CD4-positive, alpha-beta T cell treated with Interleukin-12 subunit alpha and Interleukin-12 subunit beta, for 1 hour (primary cell): Measurements from ENCODE around the gene ADISSP.
A peak's percentile ranks its signal among the peaks of the same experiment; 100 is the strongest.

Experiments
- DNase-seq: peaks from one replicate; pipeline ENCODE4 v3.0.0-alpha.2; 2020

ADISSP gene

DNA sequence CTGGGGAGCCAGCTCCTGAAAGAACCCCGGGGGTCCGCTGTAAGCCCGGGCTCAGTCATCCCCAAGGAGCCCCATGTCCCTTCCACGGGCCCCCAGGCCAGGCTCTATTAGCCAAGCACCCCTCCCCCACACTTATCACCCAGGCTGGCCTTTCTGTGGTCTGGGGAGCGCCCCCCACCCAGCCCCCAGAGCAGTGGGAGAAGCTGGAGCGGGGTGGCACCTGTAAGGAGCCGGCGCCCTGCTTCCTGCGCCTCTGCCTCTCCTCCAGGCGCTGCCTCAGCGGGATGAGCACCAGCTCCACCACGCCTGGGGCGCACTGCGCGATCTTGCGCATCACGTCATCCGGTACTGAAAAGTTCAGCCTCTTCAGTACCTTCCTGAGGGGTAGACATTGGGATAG lies 11.4 kb upstream of the ADISSP start:
- DNase-seq = no peak

GRCh38 chr20:3777716-3778629 lies 10.4 kb upstream of the ADISSP start:
- DNase-seq = peak; percentile 46

DNA sequence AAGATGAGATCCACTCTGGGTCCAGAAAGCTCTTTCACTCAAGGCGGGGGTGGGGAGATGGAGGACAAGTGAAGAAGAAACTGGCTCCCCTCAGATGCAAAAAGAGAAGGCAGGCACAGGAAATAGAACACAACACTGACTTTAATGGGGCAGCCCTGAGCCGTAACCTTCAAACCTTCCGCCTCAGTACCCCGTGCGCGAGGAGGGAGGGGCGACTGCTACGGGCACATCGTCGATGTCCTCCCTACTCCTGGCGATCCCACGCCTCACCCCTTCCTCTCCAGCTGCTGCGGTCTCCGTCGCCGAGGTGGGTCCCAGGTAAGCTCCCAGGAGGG lies 9.8 kb upstream of the ADISSP start:
- DNase-seq = no peak

GRCh38 chr20:3775457-3776108 lies 8.0 kb upstream of the ADISSP start:
- no peak for DNase-seq

DNA sequence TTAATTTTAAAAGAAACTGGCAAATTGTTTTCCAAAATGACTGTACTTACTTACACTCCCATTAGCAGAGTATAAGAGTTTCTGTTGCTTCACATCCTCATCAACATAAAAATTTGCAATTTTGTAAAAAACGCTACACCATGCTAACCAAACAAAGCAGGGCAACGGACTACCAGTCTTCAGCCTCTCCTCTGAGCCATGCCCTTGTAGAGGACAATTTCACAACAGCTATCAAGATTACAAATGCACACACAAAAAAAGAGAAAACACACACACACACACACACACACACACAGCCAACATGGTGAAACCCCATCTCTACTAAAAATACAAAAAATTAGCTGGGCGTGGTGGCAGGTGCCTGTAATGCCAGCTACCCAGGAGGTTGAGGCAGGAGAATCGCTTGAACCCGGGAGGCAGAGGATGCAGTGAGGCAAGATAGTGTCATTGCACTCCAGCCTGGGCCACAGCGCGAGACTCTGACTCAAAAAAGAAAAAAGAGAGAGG lies 4.1 kb upstream of the ADISSP start:
- no peak for DNase-seq

GRCh38 chr20:3768342-3769130 lies 983 bp upstream of the ADISSP start:
- peak; percentile 88 for DNase-seq

DNA sequence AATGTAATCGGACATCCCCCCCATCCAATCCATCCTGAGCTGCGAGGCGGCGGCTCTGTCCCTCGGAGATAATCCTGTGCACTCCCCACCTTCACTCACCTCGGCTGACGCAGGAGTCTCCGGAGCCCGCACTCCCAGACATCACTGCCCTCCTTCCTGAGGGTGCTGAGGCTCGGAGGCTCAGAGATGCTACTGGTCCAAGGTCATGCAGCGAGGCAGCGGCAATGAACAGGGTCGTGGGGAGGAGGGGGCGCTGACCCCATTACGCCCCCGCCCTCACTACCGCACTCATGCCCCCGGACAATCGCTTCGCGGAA lies 485 bp downstream of the ADISSP start:
- DNase-seq = no peak

DNA sequence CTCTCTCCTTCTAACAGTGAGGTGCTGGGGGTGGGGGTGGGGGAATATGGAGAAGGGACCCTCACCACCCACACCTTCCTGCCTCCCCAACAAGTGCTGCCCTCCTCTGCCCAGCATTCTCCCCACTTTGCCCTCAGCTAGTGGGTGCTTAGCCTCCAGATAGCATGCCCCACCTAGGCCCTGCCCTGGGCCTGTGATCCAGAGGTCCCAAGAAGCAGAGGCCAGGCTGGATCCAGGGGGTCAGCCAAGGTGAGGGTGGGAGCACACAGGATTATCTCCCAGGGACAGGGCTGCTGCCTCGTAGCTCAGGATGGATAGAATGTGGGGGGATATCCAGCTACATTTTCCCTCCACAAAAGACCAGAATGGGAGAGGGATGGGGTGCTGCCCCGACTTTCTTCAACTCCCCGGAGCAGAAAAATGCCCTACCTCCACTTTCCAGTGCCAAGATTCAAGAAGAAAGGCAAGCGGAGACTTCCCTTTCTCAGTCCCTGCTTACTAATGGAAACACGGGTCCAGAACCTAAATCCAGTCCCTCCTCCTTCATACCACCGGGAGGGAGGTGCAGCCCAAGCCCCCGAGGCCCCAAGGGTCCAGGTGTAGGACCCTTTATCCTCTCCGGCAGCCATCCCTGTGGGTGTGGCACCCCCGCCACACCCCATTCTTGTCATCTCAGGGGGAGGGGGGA lies 987 bp downstream of the ADISSP start:
- no peak for DNase-seq

GRCh38 chr20:3765171-3765882 lies 2.2 kb downstream of the ADISSP start:
- no peak for DNase-seq

DNA sequence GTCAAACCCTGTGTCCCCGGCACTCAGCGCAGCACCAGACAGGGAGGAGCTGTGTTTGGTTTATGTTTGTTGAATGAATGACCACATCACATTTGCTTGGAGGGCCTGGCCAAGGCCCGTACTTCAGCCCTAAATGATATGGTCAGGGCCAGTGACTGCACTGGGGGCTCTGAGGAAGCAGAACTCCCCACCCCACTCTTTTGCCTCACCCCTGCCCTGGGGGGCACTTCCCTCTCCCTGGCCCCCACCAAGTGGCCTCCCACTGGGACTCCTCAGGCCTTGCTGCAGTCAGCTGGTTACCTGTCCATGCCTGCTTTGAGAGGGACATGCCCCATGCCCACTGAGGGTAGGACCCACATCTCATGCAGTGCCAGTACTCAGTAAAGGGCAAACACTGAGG lies 2.9 kb downstream of the ADISSP start:
- DNase-seq = no peak

DNA sequence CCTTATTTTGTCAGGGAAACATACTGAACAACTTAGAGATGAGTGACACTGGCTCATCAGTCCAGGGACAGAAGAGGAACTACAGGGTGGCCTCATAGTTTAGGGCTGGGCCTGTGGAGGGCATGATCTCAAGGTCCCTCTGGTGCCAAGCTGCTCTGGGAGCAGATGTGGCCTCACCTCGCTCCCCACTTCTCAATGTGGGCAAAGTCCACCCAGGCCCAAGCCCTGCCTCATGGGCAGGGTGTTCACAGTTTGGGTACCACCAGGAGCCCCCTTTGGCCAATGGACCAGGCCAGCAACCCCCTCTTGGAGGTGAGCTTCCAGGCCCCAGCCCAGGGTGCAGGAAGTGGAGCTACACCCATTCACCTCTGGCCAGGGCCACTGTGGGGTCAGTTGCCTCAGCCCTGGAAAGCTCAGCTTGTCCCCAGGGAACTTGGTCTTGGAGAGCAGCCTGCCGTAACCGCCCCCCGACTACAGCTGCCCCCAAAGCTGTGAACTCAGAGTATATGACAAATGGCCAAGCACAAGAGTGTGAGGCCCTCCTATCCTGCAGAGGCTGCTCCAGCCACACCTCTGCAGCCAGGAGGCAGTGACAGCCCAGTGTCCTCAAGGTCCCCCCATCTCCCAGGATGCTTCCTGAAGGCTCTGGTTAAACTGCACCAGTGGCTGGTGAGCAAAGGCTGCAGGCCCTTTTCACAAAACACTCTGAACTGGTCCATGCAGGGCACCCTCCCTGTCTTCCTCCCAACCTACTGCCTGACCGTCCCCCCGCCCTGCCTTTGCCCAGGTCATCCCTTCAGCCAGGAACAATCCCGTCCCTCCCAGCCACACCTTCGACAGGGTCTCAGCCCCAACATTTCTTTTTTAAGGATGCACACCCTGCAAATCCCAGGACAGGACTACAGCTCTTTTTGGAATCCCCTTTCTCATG lies 3.6 kb downstream of the ADISSP start:
- no peak for DNase-seq

DNA sequence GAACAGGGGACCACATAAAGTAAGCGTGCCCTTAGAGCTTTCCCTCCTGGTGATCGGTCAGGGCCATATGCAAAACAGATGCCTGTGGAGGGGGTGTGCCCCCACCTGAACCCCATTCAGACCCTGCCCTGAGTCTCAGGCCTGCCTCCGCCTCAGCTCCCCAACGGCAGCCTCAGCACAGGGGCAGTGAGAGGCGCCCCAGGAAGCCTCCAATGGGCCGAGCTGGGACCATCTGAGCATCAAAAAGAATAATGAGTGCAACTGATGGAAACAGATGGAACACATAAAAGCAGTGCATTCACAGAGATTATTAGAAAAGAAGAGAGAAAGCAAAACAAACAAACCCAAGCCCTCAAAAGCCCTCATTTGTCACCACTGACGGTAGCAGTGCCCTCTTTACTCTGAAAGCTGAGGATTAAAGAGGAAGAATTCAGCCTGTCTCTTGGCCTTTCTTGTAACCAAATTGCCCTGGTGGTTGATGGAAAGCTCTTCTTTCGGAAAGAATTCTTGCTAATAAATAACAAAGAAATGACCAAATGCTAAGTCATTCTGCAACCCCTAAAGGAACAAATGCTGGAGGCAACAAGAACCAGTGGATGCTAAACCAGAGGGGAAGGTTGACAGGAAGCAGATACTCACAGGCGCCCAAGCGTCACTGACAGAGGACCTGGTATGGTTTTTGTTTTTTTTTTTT lies 6.8 kb downstream of the ADISSP start:
- DNase-seq = no peak

DNA sequence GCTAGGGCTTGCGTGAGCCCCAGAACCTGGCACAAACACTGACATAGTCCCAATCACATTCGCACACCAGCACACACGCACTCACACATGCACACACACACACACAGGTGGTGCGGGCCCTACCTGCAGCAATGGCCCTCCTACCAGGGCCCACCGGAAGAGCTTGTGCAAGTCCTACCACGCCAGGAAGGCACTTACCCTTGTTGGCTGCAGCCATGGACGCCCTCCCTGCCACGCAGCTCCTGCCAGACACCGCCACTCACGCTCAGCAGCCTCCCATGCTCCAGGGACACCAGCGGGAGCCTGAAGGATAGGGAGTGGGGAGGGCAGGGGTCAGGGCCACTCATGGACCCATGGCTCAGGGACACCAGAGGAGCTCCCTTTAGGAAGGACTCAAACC lies 7.7 kb downstream of the ADISSP start:
- no peak for DNase-seq

- DNase-seq = no peak
Observed at GRCh38 chr20:3759316-3759823, 8.2 kb downstream of the ADISSP start.

DNA sequence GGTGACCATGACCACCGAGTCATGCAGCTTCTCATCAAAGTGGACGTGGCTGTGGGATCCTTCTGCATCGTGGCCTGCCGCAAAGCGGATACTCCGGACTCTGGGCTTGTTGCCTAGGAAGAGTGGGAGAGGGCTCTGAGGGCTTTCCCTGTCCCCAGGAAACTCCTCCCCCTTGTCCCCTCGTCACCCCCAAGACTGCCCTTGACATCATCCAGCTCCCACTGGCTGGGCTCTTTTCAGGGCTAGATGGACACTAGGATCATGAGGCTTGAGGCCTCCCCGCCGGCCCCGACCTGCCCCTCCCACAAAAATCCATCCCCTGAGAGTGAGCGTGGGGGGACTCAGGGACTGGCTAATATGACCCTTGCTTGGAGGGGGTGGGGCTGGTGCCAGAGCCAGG lies 9.0 kb downstream of the ADISSP start:
- no peak for DNase-seq

GRCh38 chr20:3757268-3757667 lies 10.3 kb downstream of the ADISSP start:
- DNase-seq = no peak

- DNase-seq = no peak
Observed at GRCh38 chr20:3755814-3756480, 11.6 kb downstream of the ADISSP start.

- DNase-seq = no peak
Observed at GRCh38 chr20:3755269-3755668, 12.3 kb downstream of the ADISSP start.

DNA sequence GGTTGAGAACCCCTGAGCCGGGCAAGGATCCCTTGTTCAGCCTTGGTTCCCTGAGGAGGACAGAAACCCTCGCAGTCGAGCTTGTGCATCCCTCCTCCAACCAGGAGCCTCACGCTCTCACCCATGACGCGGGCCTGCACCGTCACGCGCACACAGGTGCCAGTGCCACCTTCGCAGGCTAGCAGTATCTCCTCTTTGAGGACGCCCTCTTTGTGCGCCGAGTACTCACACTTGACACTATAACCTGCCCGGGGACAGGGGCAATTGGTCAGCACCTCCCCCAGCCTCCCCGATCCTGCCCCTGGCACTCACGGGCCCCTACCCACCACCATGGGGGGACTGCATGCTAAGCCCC lies 13.3 kb downstream of the ADISSP start:
- no peak for DNase-seq
